ENCODE measurements around the gene STON2.
"Not testable (repeated sequence)": the region's sequence is repeated elsewhere in the genome, so short reads cannot be mapped to it uniquely, and the experiment has no call there.

Gene STON2

DNA sequence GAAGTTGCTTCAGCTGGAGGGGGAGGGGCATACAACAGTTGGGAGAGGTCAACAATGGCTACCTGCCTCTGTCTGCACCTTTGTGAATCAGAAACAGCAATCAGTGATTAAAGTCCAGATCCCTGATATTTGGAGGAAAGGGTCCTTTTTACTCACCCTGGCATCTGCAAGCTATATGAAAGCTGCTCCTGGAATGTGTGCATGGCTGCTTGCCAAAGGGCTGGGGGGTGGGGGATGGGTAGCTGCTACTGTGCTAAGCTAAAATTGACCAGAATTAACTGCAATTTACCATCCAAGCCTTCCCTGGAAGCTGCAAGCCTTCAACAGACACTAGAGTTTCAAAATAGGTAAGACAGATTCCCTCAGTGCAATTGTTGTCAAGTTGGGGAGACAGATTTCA lies 165.8 kb downstream of the STON2 start:
- TF ChIP-seq ZFX (IDR thresholded peaks at IDR 0.05): no peak
- TF ChIP-seq, protein P1, sequence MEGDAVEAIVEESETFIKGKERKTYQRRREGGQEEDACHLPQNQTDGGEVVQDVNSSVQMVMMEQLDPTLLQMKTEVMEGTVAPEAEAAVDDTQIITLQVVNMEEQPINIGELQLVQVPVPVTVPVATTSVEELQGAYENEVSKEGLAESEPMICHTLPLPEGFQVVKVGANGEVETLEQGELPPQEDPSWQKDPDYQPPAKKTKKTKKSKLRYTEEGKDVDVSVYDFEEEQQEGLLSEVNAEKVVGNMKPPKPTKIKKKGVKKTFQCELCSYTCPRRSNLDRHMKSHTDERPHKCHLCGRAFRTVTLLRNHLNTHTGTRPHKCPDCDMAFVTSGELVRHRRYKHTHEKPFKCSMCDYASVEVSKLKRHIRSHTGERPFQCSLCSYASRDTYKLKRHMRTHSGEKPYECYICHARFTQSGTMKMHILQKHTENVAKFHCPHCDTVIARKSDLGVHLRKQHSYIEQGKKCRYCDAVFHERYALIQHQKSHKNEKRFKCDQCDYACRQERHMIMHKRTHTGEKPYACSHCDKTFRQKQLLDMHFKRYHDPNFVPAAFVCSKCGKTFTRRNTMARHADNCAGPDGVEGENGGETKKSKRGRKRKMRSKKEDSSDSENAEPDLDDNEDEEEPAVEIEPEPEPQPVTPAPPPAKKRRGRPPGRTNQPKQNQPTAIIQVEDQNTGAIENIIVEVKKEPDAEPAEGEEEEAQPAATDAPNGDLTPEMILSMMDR (conservative IDR thresholded peaks at IDR 0.05): no peak
- H3K27ac ChIP-seq: no peak overlapping the region

DNA sequence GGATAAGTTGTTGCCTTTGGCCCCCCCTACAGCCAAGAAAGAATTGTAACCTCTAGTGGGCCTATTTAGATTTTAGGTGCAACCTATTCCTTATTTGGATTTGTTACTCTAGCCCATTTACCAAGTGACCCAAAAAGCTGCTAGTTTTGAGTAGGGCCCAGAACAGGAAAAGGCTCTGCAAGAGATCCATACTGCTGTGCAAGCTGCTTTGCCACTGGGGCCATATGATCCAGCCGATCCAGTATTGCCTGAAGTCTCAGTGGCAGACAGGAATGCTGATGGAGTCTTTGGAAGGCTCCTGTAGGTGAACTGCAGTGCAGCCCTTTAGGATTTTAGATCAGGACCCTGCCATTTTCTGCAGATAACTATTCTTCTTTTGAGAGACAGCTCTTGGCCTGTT lies 166.5 kb downstream of the STON2 start:
- no peak overlapping the region for H3K27ac ChIP-seq
- TF ChIP-seq, protein P1 (conservative IDR thresholded peaks at IDR 0.05): no peak
- no peak for TF ChIP-seq ZFX (IDR thresholded peaks at IDR 0.05)

DNA sequence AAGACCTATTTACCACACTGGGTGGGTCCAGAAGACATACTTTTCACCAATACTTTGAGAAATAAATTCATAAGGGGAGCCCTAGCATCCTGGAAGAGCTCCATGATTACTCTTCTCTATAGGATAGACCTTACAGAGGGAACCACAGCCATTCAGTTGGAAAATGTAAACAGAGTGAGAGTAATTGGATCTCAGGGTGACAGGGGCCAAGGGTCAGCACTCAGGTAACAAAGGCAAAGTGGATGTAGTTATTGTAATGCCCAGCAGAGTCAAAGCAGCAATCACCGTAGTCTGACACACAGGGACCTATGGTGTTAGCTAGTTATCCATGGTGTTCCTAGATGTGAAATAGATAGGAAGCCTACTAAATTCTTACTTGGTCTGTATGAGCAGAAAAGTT lies 168.6 kb downstream of the STON2 start:
- TF ChIP-seq ZFX (IDR thresholded peaks at IDR 0.05): no peak
- TF ChIP-seq, protein P1 (conservative IDR thresholded peaks at IDR 0.05): no peak
- no peak overlapping the region for H3K27ac ChIP-seq

DNA sequence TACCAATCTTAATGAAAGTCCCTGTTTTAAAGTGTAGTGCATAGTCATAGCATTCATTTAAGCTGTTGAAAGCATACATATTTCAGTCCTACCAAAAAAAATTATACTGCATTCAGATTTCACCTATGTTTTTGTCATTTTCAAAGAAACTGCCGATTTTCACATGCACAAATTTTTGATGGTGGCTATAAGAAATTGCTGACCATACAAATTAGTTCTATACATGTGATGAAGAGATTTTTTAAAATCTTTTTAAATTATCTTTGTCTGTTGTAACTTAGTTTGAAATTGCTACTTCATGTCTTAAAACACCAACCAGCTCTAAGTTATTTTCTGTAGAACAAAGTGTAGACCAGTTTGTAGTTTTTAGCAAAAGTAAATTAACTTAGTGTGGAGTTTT lies 175.9 kb downstream of the STON2 start:
- no peak overlapping the region for H3K27ac ChIP-seq
- TF ChIP-seq, protein P1 (conservative IDR thresholded peaks at IDR 0.05): no peak
- TF ChIP-seq ZFX (IDR thresholded peaks at IDR 0.05): no peak

DNA sequence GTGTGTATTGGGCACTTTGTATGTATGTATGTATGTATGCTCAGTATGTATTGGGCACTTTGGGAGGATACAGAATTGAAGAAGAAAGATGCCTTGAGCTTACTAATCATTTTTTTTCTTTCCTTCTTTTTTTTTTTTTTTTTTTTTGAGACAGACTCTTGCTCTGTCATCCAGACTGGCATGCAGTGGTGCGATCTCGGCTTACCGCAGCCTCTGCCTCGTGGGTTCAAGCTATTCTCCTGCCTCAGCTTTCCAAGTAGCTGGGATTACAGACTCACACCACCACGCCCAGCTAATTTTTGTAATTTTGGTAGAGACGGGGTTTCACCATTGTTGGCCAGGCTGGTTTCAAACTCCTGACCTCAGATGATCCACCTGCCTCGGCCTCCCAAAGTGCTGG lies 176.3 kb downstream of the STON2 start:
- not testable (repeated sequence) for H3K27ac ChIP-seq

DNA sequence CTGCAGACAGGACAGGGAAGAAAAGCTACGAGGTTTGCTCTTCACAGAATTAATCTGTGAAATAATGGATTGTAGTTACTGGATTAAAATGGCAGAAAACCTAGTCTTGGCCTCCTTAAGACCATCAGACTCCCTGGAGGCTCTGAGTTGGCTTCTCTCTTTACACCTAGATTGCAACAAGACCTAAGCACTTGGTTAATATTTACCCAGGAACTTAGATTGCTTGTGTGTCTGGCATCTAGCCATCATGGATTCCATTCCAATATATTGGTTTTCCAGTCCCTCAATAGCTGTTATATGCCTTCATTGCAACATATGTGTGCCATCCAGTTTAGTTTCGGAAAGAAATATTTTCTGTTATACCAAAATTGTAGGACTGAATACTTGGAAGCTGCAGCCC lies 177.4 kb downstream of the STON2 start:
- no peak overlapping the region for H3K27ac ChIP-seq

DNA sequence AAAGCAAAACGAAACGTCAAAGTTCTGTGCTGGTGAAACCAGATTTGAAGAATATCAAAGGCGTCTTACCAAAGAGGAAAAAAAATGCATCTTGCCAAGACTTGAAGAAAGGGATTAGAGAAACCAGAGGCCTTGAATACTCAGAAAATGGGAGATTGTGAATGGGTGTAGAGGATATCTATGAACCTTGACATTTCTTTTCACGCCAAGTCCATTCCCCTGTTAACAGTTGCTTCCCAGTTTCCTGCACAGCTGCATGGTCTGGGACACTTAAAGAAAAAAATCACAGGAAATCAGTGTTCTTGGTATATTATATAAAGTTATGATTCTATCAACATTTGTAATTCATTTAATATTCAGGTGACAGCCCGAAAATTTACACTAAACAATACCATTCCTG lies 178.0 kb downstream of the STON2 start:
- TF ChIP-seq, protein P1 (conservative IDR thresholded peaks at IDR 0.05): no peak
- no peak for TF ChIP-seq ZFX (IDR thresholded peaks at IDR 0.05)
- H3K27ac ChIP-seq: peak overlapping the region; percentile 90; the same call in 1 of the 2 replicates

More for the DNA sequence above, 177.4 kb downstream of the STON2 start:
- TF ChIP-seq ZFX (IDR thresholded peaks at IDR 0.05): no peak
- TF ChIP-seq, protein P1 (conservative IDR thresholded peaks at IDR 0.05): no peak

DNA sequence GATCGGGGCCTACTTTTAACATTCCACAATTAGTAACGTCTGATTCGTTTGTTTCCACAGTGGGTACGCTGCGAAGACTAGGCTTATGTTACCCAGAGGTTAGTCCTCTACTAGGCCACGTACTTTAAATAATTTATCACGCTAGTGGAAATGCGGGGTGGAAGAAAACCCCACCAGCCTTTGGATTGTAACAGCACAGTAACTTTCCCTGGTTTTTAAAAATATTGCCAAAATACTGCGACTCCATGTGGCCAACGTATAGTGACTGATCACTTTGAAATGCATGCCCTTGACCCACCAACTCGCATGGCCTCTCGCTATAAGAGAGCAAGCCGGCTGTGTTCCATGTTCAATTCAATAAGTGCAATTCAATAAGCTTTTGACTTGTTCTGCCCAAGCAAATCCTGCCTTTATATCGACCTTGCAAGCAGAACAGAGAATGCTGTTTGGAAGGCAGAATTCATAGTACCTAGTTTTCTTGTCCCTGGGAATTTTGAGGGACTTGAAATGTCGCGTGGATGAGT lies 178.5 kb downstream of the STON2 start:
- TF ChIP-seq, protein P1 (conservative IDR thresholded peaks at IDR 0.05): no peak
- TF ChIP-seq ZFX (IDR thresholded peaks at IDR 0.05): 0 out of 2 replicates have a peak, but pooled peaks have one; percentile 32

More for the DNA sequence above, 178.5 kb downstream of the STON2 start:
- H3K27ac ChIP-seq: peak overlapping the region; percentile 90

All from C4-2B (cell line).